Tibial artery (tissue), 4 donors: ENCODE results near the gene IGSF23.

Experiments
- DNase-seq, 2 donors: peaks; one replicate each; pipeline ENCODE4 v3.0.0-alpha.2; 2019
- H3K27ac ChIP-seq, 2 donors: fragments of 200-600 bp; sonication (generic) in 1 of 2; 1 replicate in 1 of 2; 2 replicates in 1 of 2; pipeline ENCODE4 v1.5.1; 2018 to 2019; ENCODE audit warnings: mild to moderate bottlenecking in 1 of 2
- H3K27me3 ChIP-seq, 2 donors: fragments of 200-600 bp; sonication (generic) in 1 of 2; one replicate each; pipeline versions ENCODE4 v1.5.1 to v1.6.0; 2016 to 2019
- H3K36me3 ChIP-seq, 3 donors: fragments of 200-600 bp; sonication (generic) in 2 of 3; one replicate each; pipeline ENCODE4 v1.5.1; 2016 to 2019; ENCODE audit warnings: mild to moderate bottlenecking in 2 of 3
- H3K4me1 ChIP-seq, 4 donors: fragments of 200-600 bp; sonication (generic) in 2 of 4; 1 replicate in 3 of 4; 2 replicates in 1 of 4; pipeline ENCODE4 v1.5.1; 2016 to 2019
- H3K4me3 ChIP-seq, 2 donors: fragments of 200-600 bp; sonication (generic) in 1 of 2; 1 replicate in 1 of 2; 2 replicates in 1 of 2; pipeline ENCODE4 v1.5.1; 2018 to 2019; ENCODE audit warnings: mild to moderate bottlenecking in 2 of 2
- H3K9me3 ChIP-seq, 3 donors: fragments of 200-600 bp; sonication (generic) in 1 of 3; one replicate each; pipeline ENCODE4 v1.5.1; 2016 to 2019
- intact Hi-C: fragments of 100-400 bp; cut with DNase I; formaldehyde crosslinking; loops from one replicate; pipeline ENCODE4 v1.15.0; 2023; ENCODE audit warnings: low total_unique reads
- TF ChIP-seq, protein P1 (sequence below), 2 experiments: fragments of 200-600 bp in 1 of 2; fragments of 450-650 bp in 1 of 2; IDR thresholded peaks; one replicate each; pipeline ENCODE4 v1.5.1; 2017 to 2019; ENCODE audit warnings: antibody characterized with exemption in 2 of 2, mild to moderate bottlenecking in 1 of 2, moderate library complexity in 1 of 2

IGSF23 gene

DNA sequence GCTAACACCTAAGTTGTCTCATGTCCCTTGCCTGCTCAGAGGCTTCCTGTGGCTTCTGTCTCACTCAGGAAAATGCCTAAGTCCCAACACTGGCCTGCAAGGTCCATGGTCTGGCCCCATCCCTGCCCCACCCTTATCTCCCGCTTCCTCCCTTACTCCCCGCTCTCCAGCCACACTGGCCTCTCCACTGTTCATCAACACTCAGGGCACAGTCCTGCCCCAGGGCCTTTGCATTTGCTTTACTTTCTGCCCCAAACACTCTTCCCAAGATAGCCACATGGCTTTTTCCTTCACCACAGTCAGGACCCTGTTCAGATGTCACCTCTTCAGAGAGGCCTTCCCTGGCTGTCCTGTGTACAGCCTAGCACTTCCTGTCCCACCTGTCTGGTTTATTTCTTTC lies 32.1 kb upstream of the IGSF23 start:
- TF ChIP-seq, protein P1, sequence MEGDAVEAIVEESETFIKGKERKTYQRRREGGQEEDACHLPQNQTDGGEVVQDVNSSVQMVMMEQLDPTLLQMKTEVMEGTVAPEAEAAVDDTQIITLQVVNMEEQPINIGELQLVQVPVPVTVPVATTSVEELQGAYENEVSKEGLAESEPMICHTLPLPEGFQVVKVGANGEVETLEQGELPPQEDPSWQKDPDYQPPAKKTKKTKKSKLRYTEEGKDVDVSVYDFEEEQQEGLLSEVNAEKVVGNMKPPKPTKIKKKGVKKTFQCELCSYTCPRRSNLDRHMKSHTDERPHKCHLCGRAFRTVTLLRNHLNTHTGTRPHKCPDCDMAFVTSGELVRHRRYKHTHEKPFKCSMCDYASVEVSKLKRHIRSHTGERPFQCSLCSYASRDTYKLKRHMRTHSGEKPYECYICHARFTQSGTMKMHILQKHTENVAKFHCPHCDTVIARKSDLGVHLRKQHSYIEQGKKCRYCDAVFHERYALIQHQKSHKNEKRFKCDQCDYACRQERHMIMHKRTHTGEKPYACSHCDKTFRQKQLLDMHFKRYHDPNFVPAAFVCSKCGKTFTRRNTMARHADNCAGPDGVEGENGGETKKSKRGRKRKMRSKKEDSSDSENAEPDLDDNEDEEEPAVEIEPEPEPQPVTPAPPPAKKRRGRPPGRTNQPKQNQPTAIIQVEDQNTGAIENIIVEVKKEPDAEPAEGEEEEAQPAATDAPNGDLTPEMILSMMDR (IDR thresholded peaks at IDR 0.05) = no peak
- DNase-seq = no peak
- Histone ChIP-seq H3K36me3 (no peaks in the 10 kb centered on the region), H3K27ac (no peak overlapping the region), H3K4me3 (no peak overlapping the region), H3K27me3 (peaks cover 0 to 11% of the 10 kb centered on the region in 2 donors), H3K4me1 (no peaks in the 10 kb centered on the region), H3K9me3 (no peaks in the 10 kb centered on the region)
- intact Hi-C loops = no loop called here

- Histone ChIP-seq H3K36me3 (no peaks in the 10 kb centered on the region), H3K27ac (no peak overlapping the region), H3K4me1 (no peaks in the 10 kb centered on the region), H3K9me3 (no peaks in the 10 kb centered on the region), H3K4me3 (no peak overlapping the region), H3K27me3 (peaks cover 0 to 11% of the 10 kb centered on the region in 2 donors)
- TF ChIP-seq, protein P1 (IDR thresholded peaks at IDR 0.05) = no peak
- no peak for DNase-seq
- intact Hi-C loops = no loop called here
Observed at GRCh38 chr19:44582581-44583265, 30.6 kb upstream of the IGSF23 start.

DNA sequence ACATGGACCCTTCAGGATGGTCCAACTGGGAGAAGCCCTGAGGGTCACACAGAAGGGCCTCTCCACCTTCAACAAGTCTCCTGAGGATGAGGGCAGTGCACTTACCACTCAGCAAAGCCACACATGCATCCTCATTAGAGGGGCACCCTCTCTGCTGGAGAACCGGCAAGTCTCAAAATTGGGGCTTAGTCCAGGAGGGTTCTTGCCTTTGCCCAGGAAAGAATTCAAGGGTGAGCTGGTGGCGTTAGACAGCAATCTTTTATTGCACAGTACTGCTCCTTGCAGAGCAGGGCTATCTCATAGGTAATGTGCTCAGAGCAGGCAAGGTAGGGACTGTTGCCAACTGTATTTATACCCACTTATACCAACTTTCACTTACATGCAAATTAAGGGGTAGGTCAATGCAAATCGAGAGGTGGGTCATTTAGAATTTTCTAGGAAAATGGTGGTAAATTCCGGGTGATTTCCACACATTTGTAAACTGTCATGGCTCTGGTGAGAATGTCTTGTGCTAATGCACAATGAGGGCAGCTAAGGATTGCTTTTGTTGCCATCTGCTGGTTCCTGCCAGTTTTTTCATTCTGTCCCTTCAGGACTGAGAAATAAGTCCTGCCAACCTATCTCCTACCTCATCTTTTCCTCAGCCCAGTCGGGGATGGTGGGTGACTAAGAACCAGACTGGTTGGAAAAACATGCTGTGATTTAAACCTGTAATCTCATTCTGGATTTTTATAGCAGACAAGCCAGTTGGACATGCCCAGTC lies 27.8 kb upstream of the IGSF23 start:
- intact Hi-C loops = no loop called here
- H3K27ac ChIP-seq = no peak overlapping the region
- no peak overlapping the region for H3K4me3 ChIP-seq
- H3K9me3 ChIP-seq = no peaks in the 10 kb centered on the region
- H3K4me1 ChIP-seq = peaks cover 0 to 5% (median 0%) of the 10 kb centered on the region in 4 donors
- no peaks in the 10 kb centered on the region for H3K36me3 ChIP-seq
- TF ChIP-seq, protein P1 (IDR thresholded peaks at IDR 0.05) = no peak
- peaks cover 0 to 11% of the 10 kb centered on the region in 2 donors for H3K27me3 ChIP-seq
- DNase-seq = no peak

DNA sequence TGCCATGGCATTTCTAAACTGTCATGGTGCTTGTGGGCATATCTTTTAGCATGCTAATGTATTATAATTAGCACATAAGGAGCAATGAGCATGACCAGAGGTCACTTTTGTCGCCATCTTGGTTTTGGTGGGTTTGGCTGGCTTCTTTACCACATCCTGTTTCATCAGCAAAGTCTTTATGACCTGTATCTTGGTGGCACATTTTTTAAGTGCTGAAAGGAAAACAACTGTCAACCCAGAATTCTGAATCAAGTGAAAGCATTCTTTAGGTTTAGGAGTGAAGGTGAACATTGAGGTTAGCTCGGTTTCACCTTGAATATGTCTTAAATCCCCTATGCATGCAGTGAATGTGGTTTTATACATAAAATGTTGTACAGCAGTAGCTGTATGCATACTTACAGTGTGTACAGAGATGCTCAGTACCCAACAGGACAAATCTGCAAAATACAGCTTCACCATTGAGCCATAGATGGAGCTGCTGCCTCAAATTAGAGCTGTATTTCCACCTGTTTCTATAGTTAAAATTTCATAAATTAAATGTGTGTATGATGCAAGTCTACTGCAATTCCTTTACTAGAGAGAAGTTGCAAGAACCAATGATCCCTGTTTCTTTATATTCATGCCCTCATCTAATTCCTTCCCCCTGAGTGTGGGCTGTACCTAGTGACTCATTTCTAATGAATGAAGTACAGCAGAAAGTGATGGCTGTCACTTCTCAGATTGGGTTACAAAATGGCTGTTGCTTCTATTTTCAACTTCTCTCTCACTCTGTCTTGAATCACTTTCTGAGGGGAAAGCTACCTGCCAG lies 25.2 kb upstream of the IGSF23 start:
- H3K4me1 ChIP-seq = peaks cover 0 to 5% (median 0%) of the 10 kb centered on the region in 4 donors
- peaks cover 0 to 1% of the 10 kb centered on the region in 2 donors for H3K27me3 ChIP-seq
- no peak overlapping the region for H3K27ac ChIP-seq
- no peaks in the 10 kb centered on the region for H3K9me3 ChIP-seq
- intact Hi-C loops = no loop called here
- TF ChIP-seq, protein P1 (IDR thresholded peaks at IDR 0.05) = no peak
- no peaks in the 10 kb centered on the region for H3K36me3 ChIP-seq
- no peak overlapping the region for H3K4me3 ChIP-seq
- no peak for DNase-seq

GRCh38 chr19:44588771-44589112 lies 24.6 kb upstream of the IGSF23 start:
- intact Hi-C loops = no loop called here
- no peak overlapping the region for H3K27ac ChIP-seq

More at GRCh38 chr19:44588771-44589112, 24.6 kb upstream of the IGSF23 start:
- H3K9me3 ChIP-seq = no peaks in the 10 kb centered on the region
- TF ChIP-seq, protein P1 (IDR thresholded peaks at IDR 0.05) = no peak
- H3K4me3 ChIP-seq = no peak overlapping the region
- no peaks in the 10 kb centered on the region for H3K27me3 ChIP-seq
- H3K4me1 ChIP-seq = peaks cover 0 to 5% (median 0%) of the 10 kb centered on the region in 4 donors
- DNase-seq = no peak
- H3K36me3 ChIP-seq = no peaks in the 10 kb centered on the region
